T follicular helper cell (primary cell): ENCODE data around the gene ZNF513.
"Not testable (repeated sequence)": the region's sequence is repeated elsewhere in the genome, so short reads cannot be mapped to it uniquely, and the experiment has no call there.

ENCODE experiments used
- DNase-seq: peaks from one replicate; pipeline ENCODE4 v3.0.0-alpha.2; 2020; ENCODE audit warnings: low read depth

The ZNF513 gene

DNA sequence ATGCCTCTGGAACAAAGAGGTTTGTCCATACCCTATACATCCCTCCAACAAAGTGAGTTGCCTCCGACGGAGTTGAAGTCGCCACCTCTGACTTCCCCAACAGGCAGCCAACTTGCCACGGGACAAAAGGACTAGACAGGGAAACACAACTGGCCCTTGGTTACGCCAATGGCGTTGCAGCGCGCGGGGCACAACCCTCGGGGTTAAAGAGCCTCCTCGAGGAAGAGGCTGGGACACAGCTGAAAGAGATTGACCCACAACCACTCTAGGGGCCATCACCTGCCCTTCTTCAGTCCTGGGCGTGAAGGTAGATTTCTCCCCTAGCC lies 24.5 kb downstream of the ZNF513 start:
- DNase-seq = peak; percentile 15

DNA sequence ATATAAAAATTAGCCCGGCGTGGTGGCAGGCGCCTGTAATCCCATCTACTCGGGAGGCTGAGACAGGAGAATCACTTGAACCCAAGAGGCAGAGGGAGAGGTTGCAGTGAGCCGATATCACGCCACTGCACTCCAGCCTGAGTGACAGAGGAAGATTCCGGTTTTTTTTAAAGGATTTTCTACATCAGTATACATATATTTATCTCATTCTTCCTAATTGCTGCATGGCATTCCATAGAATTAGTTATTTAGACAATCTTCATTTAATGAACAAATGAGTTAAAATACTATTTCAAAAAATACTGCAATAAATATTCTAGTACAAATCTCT lies 26.0 kb downstream of the ZNF513 start:
- DNase-seq = no peak

DNA sequence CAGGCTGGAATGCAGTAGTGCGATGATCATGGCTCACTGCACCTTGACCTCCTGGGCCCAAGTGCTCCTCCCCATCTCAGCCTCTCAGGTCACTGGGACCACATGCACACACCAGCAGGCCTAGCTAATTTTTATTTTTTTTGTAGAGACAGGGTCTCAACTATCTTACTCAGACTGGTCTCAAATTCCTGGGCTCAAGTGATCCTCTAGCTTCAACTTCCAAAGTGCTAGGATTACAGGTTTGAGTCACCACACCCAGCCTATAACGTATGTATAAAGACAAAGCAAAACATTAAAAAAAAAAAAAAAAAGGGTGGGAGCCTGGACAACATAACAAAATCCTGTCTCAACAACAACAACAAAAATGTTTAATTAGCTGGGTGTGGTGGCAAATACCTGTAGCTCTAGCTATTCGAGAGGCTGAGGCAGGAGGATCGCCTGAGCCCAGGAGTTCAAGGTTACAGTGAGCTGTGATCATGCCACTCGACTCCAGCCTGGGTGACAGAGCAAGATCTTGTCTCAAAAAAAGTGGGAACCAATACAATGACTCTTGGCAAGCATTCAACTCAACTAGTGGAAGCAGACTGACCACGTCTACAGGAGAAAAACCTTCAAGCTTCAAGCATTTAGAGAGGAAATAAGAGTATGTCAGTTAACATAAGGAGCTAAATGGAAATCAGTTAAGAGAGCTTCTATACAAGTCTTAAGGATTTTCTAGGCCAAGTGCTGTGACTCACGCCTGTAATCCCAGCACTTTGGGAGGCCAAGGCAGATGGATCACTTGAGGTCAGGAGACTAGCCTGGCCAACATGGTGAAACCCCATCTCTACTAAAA lies 26.6 kb downstream of the ZNF513 start:
- DNase-seq = no peak

DNA sequence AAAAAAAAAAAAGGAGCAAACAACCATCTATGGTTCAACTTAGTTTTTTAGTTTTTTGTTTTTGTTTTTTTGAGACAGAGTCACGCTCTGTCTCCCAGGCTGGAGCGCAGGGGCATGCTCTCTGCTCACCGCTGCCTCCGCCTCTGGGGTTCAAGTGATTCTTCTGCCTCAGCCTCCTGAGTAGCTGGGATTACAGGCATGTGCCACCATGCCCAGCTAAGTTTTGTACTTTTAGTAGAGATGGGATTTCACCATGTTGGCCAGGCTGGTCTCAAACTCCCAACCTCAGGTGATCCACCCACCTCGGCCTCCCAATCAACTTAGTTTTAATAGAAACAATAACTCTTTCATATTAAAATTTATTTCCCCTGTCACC lies 27.2 kb downstream of the ZNF513 start:
- not testable (repeated sequence) for DNase-seq

DNA sequence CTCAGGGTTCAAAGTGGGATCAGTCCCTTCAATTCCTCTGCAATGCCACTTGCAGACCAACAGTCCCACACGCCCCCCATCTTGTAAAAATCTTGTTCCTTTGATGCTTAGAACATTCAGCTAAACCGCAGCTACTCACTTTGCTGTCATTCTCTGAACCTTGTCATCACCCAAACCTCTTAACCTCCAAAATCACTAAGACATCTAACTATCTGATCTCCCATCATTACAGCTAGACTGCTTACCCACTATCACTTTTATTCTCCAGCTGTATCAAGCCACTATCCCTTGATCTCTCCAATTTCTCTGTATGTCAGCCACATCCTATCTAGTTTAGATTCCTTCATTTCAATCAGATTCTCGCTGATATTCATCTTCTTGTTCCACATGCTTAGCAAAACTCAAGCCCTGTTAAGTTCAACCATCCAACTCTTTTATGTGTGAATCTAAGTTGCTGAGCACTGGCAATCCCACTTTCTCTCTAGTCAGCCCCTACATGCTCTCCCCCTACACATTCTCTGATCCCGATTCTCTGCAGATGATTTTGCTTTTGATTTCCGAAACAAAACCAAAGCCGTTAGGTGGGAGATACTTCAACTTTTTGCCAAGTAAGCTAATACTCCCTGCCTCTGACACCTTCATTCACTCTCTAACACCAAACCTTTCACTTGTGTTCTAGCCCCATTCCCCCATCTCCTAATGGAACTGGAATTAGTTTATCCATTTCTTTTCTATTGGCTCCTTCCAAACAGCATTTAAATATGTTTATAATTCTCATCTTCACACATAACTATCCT lies 28.5 kb downstream of the ZNF513 start:
- no peak for DNase-seq

DNA sequence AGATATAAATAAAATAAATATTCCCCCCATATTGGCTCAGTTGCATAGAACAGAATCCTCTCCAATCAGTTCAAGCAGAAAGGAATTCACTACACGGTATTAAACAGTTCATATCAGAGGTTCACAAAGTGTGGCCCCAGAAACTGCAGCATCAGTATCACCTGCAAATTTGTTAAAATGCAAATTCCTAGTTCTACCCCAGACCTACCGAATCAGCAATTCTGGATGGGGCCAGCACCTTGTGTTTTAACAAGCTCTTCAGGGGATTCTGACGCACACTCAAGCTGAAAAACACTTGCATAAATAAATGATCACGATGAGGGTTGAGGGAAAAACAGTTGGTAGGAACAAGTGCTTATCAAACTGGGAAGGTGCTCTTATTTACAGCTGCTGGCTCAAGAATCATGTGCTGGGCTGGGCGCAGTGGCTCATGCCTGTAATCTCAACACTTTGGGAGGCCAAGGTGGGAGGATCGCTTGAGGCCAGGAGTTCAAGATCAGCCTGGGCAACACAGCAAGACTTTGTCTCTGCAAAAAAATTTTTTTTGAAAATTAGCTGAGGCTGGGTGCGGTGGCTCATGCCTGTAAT lies 30.3 kb downstream of the ZNF513 start:
- no peak for DNase-seq

DNA sequence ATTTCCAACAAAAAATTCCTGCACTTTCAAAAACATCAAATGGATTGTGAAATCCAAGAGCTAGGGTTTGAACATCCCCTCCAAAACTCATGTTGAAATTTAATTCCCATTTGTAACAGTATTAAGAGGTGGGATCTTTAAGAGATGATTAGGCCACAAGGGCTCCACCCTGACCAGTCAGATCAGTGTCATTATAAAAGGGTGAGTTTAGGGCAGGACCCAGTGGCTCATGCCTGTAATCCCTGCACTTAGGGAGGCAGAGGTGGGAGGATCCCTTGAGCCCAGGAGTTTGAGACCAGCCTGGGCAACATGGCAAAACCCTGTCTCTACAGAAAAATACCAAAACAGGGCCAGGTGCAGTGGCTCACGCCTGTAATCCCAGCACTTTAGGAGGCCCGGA lies 32.9 kb downstream of the ZNF513 start:
- DNase-seq = no peak

DNA sequence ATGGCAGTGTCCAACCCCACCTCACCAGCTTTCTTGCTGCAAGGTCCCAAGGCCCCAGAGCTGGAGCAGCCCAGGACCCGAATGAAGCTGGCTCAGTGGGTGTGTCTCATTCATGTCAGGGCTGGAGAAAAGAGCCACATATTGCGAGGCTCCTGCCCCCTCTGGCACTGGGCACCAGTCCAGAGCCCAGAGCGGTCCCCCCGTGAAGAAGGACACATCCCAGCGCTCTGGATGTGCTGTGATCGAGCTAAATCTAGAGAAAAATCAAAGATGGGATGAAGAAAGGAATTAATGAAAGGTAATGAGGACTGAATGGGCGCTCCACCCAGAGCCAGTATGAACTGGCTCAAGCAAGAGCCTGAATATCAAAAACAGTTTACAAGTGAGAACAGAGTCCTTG lies 44.4 kb downstream of the ZNF513 start:
- DNase-seq = no peak

DNA sequence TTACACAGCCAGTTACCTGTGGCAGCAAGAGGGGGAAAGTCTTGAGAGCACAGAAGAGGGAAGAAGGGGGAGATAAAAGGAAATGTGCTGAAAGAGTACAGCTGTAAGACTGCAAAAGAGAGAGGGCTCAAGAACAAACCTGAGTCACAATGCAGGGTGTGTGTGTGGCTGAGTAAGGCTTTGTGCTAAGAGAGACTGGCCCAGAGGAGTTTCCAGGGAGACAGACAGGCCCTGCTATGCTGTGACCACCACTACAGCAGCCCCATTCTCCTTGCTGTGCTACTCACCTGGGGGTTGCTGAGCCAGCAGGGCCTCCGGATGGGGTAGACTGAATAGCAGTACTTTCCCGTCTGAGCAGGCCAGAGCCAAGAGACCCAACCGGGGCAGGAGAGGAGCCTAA lies 45.2 kb downstream of the ZNF513 start:
- DNase-seq = no peak
